ENCODE measurements around the gene DAGLA. TPM values are rescaled to one million over a fixed set of nuclear protein-coding genes. Genes with fewer than 3 reads are reported as not detected.

Gene DAGLA
- total RNA-seq, 3 donors from 2014 or later = 2.4 to 4.5 (median 3.3) TPM

GRCh38 chr11:61777234-61778090, 97.3 kb downstream of the DAGLA start:
- TF ChIP-seq POLR2A (IDR thresholded peaks at IDR 0.05) = no peak
- TF ChIP-seq CTCF (IDR thresholded peaks at IDR 0.05) = no peak
- no peak for TF ChIP-seq POLR2AphosphoS5 (IDR thresholded peaks at IDR 0.05)
- Histone ChIP-seq H3K27me3 (no peaks in the 10 kb centered on the region), H3K36me3 (no peaks in the 10 kb centered on the region), H3K27ac (no peak overlapping the region), H3K4me3 (peak overlapping the region in 2 of 3 donors; percentile 45 to 57), H3K4me1 (no peaks in the 10 kb centered on the region), H3K9me3 (no peaks in the 10 kb centered on the region)
- peak in 1 of 2 donors; percentile 65 for DNase-seq (ENCODE audit: low spot score in 2 of 2)
- intact Hi-C loops (cut with DNase I; ENCODE audit: low total_unique reads) = no loop called here

- TF ChIP-seq CTCF (IDR thresholded peaks at IDR 0.05) (no peak), POLR2A (IDR thresholded peaks at IDR 0.05) (no peak), POLR2AphosphoS5 (IDR thresholded peaks at IDR 0.05) (no peak)
- H3K27me3 ChIP-seq = no peaks in the 10 kb centered on the region
- DNase-seq (ENCODE audit: low spot score in 2 of 2) = no peak
- intact Hi-C loops (cut with DNase I; ENCODE audit: low total_unique reads) = no loop called here
- no peak overlapping the region for H3K27ac ChIP-seq
- H3K9me3 ChIP-seq = no peaks in the 10 kb centered on the region
- no peaks in the 10 kb centered on the region for H3K4me1 ChIP-seq
- H3K36me3 ChIP-seq = no peaks in the 10 kb centered on the region
- H3K4me3 ChIP-seq = no peak overlapping the region
These were observed 98.2 kb downstream of the DAGLA start for GRCh38 chr11:61778357-61778886.

- DNase-seq (ENCODE audit: low spot score in 2 of 2) = no peak
- H3K27ac ChIP-seq = no peak overlapping the region
- no peaks in the 10 kb centered on the region for H3K27me3 ChIP-seq
- no peaks in the 10 kb centered on the region for H3K4me1 ChIP-seq
- no peaks in the 10 kb centered on the region for H3K36me3 ChIP-seq
- intact Hi-C loops (cut with DNase I; ENCODE audit: low total_unique reads) = no loop called here
- no peak overlapping the region for H3K4me3 ChIP-seq
- no peaks in the 10 kb centered on the region for H3K9me3 ChIP-seq
- TF ChIP-seq POLR2A (IDR thresholded peaks at IDR 0.05) = no peak
- TF ChIP-seq POLR2AphosphoS5 (IDR thresholded peaks at IDR 0.05) = no peak
- TF ChIP-seq CTCF (IDR thresholded peaks at IDR 0.05) = no peak
These were observed 98.9 kb downstream of the DAGLA start for GRCh38 chr11:61778920-61779650.

GRCh38 chr11:61779666-61780525, 99.7 kb downstream of the DAGLA start:
- Histone ChIP-seq H3K27ac (no peak overlapping the region), H3K4me1 (no peaks in the 10 kb centered on the region), H3K4me3 (no peak overlapping the region), H3K36me3 (no peaks in the 10 kb centered on the region), H3K27me3 (no peaks in the 10 kb centered on the region), H3K9me3 (no peaks in the 10 kb centered on the region)
- TF ChIP-seq POLR2A (IDR thresholded peaks at IDR 0.05) (no peak), POLR2AphosphoS5 (IDR thresholded peaks at IDR 0.05) (no peak), CTCF (IDR thresholded peaks at IDR 0.05) (no peak)
- no peak for DNase-seq (ENCODE audit: low spot score in 2 of 2)
- intact Hi-C loops (cut with DNase I; ENCODE audit: low total_unique reads) = no loop called here
